B cell (primary cell): Measurements from ENCODE around the gene AKAP8. TPM values are rescaled to one million over a fixed set of nuclear protein-coding genes. Genes with fewer than 3 reads are reported as not detected.

Source experiments
- ATAC-seq: fragments of 200-7000 bp; cut with Tn5 transposase; one replicate; pipeline ENCODE4 v1.10.0; 2021; ENCODE audit warnings: low read depth, mild to moderate bottlenecking, moderate number of reproducible peaks, moderate library complexity
- CTCF ChIA-PET: fragments of 350-600 bp; sonication (Branson Sonifier 250); formaldehyde crosslinking; loops from one replicate; lab custom pipeline; 2021; ENCODE audit warnings: antibody characterized with exemption, inconsistent platforms; lab: Charles Lee
- POLR2A ChIA-PET: fragments of 350-600 bp; sonication (Branson Sonifier 250); formaldehyde crosslinking; loops from one replicate; lab custom pipeline; 2021; ENCODE audit warnings: antibody characterized with exemption; lab: Charles Lee
- DNase-seq: peaks from one replicate; pipeline ENCODE4 v3.0.0; 2013
- H2AFZ ChIP-seq: 2 replicates; pipeline ENCODE4 v1.6.1; 2012; ENCODE audit warnings: mild to moderate bottlenecking, low read depth, low read length; ENCODE audit not compliant: insufficient read depth, poor library complexity, severe bottlenecking
- H3K27ac ChIP-seq, 2 donors: 1 replicate in 1 of 2; 2 replicates in 1 of 2; pipeline ENCODE4 v1.5.1; 2012 to 2013; ENCODE audit warnings: low read length in 2 of 2, mild to moderate bottlenecking in 2 of 2, moderate library complexity in 1 of 2
- H3K27me3 ChIP-seq, 4 experiments: fragments of 200-600 bp in 1 of 4; sonication (generic) in 1 of 4; replicated peaks in 1 of 4; 1 replicate in 2 of 4; 2 replicates in 2 of 4; pipeline versions ENCODE4 v1.6.1 to v1.7.0; 2013 to 2016; ENCODE audit warnings: low read length in 3 of 4, mild to moderate bottlenecking in 2 of 4, mixed read lengths in 1 of 4, moderate library complexity in 1 of 4; ENCODE audit not compliant: insufficient read depth in 4 of 4, control insufficient read depth in 3 of 4; ENCODE audit errors: control extremely low read depth in 1 of 4
- H3K36me3 ChIP-seq, 2 experiments: replicated peaks in 1 of 2; 1 replicate in 1 of 2; 2 replicates in 1 of 2; pipeline versions ENCODE4 v1.6.1 to v1.7.1; 2013; ENCODE audit warnings: low read length in 1 of 2; ENCODE audit not compliant: insufficient read depth in 2 of 2, control insufficient read depth in 1 of 2; ENCODE audit errors: control extremely low read depth in 1 of 2, extremely low read depth in 1 of 2
- H3K4me1 ChIP-seq, 2 donors: fragments of 200-600 bp in 1 of 2; sonication (generic) in 1 of 2; 1 replicate in 1 of 2; 2 replicates in 1 of 2; pipeline versions ENCODE4 v1.5.1 to v1.6.1; 2013 to 2017; ENCODE audit warnings: low read length in 2 of 2; ENCODE audit not compliant: control insufficient read depth in 2 of 2, insufficient read depth in 2 of 2
- H3K4me2 ChIP-seq: replicated peaks from 2 replicates; pipeline ENCODE3; 2012; ENCODE audit warnings: mild to moderate bottlenecking, low read depth, low read length; ENCODE audit not compliant: poor library complexity, severe bottlenecking
- H3K4me3 ChIP-seq, 5 experiments: fragments of 200-600 bp in 1 of 5; sonication (generic) in 1 of 5; 1 replicate in 3 of 5; 2 replicates in 2 of 5; pipeline versions ENCODE4 v1.5.1 to v1.7.0; 2011 to 2016; ENCODE audit warnings: low read length in 4 of 5, mild to moderate bottlenecking in 4 of 5, low read depth in 2 of 5, control low read depth in 1 of 5, moderate library complexity in 1 of 5; ENCODE audit not compliant: insufficient read depth in 1 of 5; ENCODE audit errors: control extremely low read depth in 1 of 5, extremely low read depth in 1 of 5
- H3K79me2 ChIP-seq: fragments of 200-600 bp; sonication (generic); one replicate; pipeline ENCODE4 v1.6.0; 2016; ENCODE audit warnings: low read length; ENCODE audit not compliant: control insufficient read depth, insufficient read depth
- H3K9ac ChIP-seq: fragments of 200-600 bp; sonication (generic); 2 replicates; pipeline ENCODE4 v1.6.1; 2017; ENCODE audit warnings: mild to moderate bottlenecking, low read length, moderate library complexity
- H3K9me3 ChIP-seq, 3 donors: one replicate each; pipeline versions ENCODE4 v1.6.1 to v1.7.1; 2013; ENCODE audit warnings: low read length in 2 of 3; ENCODE audit not compliant: control insufficient read depth in 2 of 3, insufficient read depth in 1 of 3; ENCODE audit errors: control extremely low read depth in 1 of 3
- H4K20me1 ChIP-seq: 2 replicates; pipeline ENCODE4 v1.6.0; 2012; ENCODE audit warnings: mild to moderate bottlenecking, low read length; ENCODE audit not compliant: insufficient read depth, control insufficient read depth, poor library complexity, severe bottlenecking
- H3K27ac Mint-ChIP-seq: one replicate; pipeline ENCODE4 v1.8.0; 2021; ENCODE audit warnings: mixed read lengths
- H3K27me3 Mint-ChIP-seq: one replicate; pipeline ENCODE4 v1.8.0; 2021; ENCODE audit warnings: mixed read lengths
- H3K4me1 Mint-ChIP-seq: one replicate; pipeline ENCODE4 v1.8.0; 2021; ENCODE audit warnings: mixed read lengths
- H3K4me3 Mint-ChIP-seq: one replicate; pipeline ENCODE4 v1.8.0; 2021; ENCODE audit warnings: mixed read lengths
- H3K9me3 Mint-ChIP-seq: one replicate; pipeline ENCODE4 v1.8.0; 2022; ENCODE audit warnings: mixed read lengths; ENCODE audit not compliant: insufficient read depth
- EZH2 ChIP-seq: IDR thresholded peaks from 2 replicates; pipeline ENCODE4 v1.6.1; 2012; ENCODE audit warnings: borderline replicate concordance, low read depth, mild to moderate bottlenecking, moderate library complexity, low read length; ENCODE audit not compliant: insufficient read depth, poor library complexity, severe bottlenecking
- WGBS: methylation state at CpG from one replicate; pipeline ENCODE4 v1.1.5; 2013; ENCODE audit warnings: missing lambda C conversion rate; ENCODE audit not compliant: insufficient coverage; 5-methylcytosine and 5-hydroxymethylcytosine counted together
- intact Hi-C: fragments of 100-400 bp; cut with micrococcal nuclease; formaldehyde crosslinking; loops from one replicate; pipeline ENCODE4 v1.10.0; 2022
- polyA plus RNA-seq: library from polyadenylated mRNA; depleted of rRNA; stranded (reverse); fragments of >200 nt; gene quantifications from 2 replicates; pipeline ENCODE4 v1.2.3, GENCODE V29; 2012
- total RNA-seq, 2 donors: library from RNA; stranded (reverse); fragments of 120-200 nt in 1 of 2; gene quantifications; 1 replicate in 1 of 2; 2 replicates in 1 of 2; pipeline versions ENCODE4 v1.2.3 to v1.2.4, GENCODE V29; 2013 to 2022
- TF ChIP-seq, protein P1 (sequence below): fragments of 200-600 bp; IDR thresholded peaks from one replicate; pipeline ENCODE4 v1.8.0; 2022; ENCODE audit warnings: antibody characterized with exemption, mild to moderate bottlenecking

AKAP8 gene
- total and polyA plus RNA-seq, 2 donors (not counting 1 experiment from before 2014, with no cell fraction given), result 30.0 to 84.8 TPM

GRCh38 chr19:15315101-15315500, 64.5 kb downstream of the AKAP8 start:
- H3K27ac Mint-ChIP-seq, result peak overlapping the region; percentile 56
- POLR2A ChIA-PET, result interaction anchor here (0.5 kb wide), 1 partner anchor 79 kb away, joined by 4 read pairs; no protein-coding TSS in a partner anchor
- no peak for TF ChIP-seq EZH2
- TF ChIP-seq, protein P1, sequence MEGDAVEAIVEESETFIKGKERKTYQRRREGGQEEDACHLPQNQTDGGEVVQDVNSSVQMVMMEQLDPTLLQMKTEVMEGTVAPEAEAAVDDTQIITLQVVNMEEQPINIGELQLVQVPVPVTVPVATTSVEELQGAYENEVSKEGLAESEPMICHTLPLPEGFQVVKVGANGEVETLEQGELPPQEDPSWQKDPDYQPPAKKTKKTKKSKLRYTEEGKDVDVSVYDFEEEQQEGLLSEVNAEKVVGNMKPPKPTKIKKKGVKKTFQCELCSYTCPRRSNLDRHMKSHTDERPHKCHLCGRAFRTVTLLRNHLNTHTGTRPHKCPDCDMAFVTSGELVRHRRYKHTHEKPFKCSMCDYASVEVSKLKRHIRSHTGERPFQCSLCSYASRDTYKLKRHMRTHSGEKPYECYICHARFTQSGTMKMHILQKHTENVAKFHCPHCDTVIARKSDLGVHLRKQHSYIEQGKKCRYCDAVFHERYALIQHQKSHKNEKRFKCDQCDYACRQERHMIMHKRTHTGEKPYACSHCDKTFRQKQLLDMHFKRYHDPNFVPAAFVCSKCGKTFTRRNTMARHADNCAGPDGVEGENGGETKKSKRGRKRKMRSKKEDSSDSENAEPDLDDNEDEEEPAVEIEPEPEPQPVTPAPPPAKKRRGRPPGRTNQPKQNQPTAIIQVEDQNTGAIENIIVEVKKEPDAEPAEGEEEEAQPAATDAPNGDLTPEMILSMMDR, result no peak

GRCh38 chr19:15313649-15314279, 65.8 kb downstream of the AKAP8 start:
- no CpG with 5 or more reads among the region's 7 CpGs for WGBS
- TF ChIP-seq EZH2, result no peak
- TF ChIP-seq, protein P1, result no peak
- peaks cover 0 to 15% of the 10 kb centered on the region in 2 experiments for H3K36me3 ChIP-seq
- Mint-ChIP-seq H3K4me3 (peak overlapping the region; percentile 9), H3K4me1 (peaks cover 84% of the 10 kb centered on the region), H3K27ac (peak overlapping the region; percentile 54), H3K9me3 (no peaks in the 10 kb centered on the region), H3K27me3 (no peaks in the 10 kb centered on the region)
- intact Hi-C loops, result no loop called here
- H3K9ac ChIP-seq, result no peak overlapping the region
- no peak overlapping the region for H3K4me3 ChIP-seq
- no peak for DNase-seq
- H3K9me3 ChIP-seq, result no peaks in the 10 kb centered on the region
- H3K27ac ChIP-seq, result peak overlapping the region in 1 of 2 donors; percentile 66
- ChIA-PET POLR2A (no interaction called here), CTCF (interaction anchor here (2.8 kb wide), 1 partner anchor 25 kb away, joined by 9 read pairs; no protein-coding TSS in a partner anchor)
- no peak for ATAC-seq
- no peak overlapping the region for H3K4me2 ChIP-seq
- H3K79me2 ChIP-seq, result peaks cover 100% of the 10 kb centered on the region
- no peaks in the 10 kb centered on the region for H3K27me3 ChIP-seq
- no peak overlapping the region for H2AFZ ChIP-seq
- H4K20me1 ChIP-seq, result peaks cover 97% of the 10 kb centered on the region
- H3K4me1 ChIP-seq, result peaks cover 82 to 89% of the 10 kb centered on the region in 2 donors

More at GRCh38 chr19:15315101-15315500, 64.5 kb downstream of the AKAP8 start:
- peak overlapping the region in 1 of 2 donors; percentile 66 for H3K27ac ChIP-seq
- H2AFZ ChIP-seq, result no peak overlapping the region
- H3K79me2 ChIP-seq, result peaks cover 100% of the 10 kb centered on the region
- peaks cover 86 to 94% of the 10 kb centered on the region in 2 donors for H3K4me1 ChIP-seq
- H3K9me3 ChIP-seq, result no peaks in the 10 kb centered on the region
- Mint-ChIP-seq H3K9me3 (no peaks in the 10 kb centered on the region), H3K4me3 (peak overlapping the region; percentile 39), H3K4me1 (peaks cover 86% of the 10 kb centered on the region), H3K27me3 (no peaks in the 10 kb centered on the region)
- ATAC-seq, result no peak
- no peak for DNase-seq
- H4K20me1 ChIP-seq, result peaks cover 97% of the 10 kb centered on the region
- H3K4me2 ChIP-seq, result peak overlapping the region; percentile 16
- WGBS, result 90% methylated on average over 2 of the region's 6 CpGs
- CTCF ChIA-PET, result interaction anchor here (1.0 to 2.8 kb wide), 2 partner anchors 13 to 26 kb away, joined by 4 to 9 read pairs; no protein-coding TSS in a partner anchor
- peaks cover 0 to 10% of the 10 kb centered on the region in 2 experiments for H3K36me3 ChIP-seq
- no peak overlapping the region for H3K4me3 ChIP-seq
- no peak overlapping the region for H3K9ac ChIP-seq
- H3K27me3 ChIP-seq, result no peaks in the 10 kb centered on the region
- intact Hi-C loops, result no loop called here
